SK-N-DZ (cell line): ENCODE results near the gene FOXB1. TPM values are rescaled to one million over a fixed set of nuclear protein-coding genes. Genes with fewer than 3 reads are reported as not detected.

Experiments
- DNase-seq: peaks from one replicate; pipeline ENCODE4 v3.0.0-alpha.2; 2015; ENCODE audit warnings: low spot score
- polyA plus RNA-seq, 2 experiments: library from polyadenylated mRNA; depleted of rRNA; stranded (reverse); fragments of >200 nt; gene quantifications; 2 replicates each; pipeline ENCODE4 v1.2.3, GENCODE V29; 2014

The FOXB1 gene
- not detected in 2 replicates for polyA plus RNA-seq (2014; cell fraction: cytosol; rRNA removed)
- polyA plus RNA-seq (2014; cell fraction: nucleus; rRNA removed) = not detected in 2 replicates

- DNase-seq = peak; percentile 9
These were observed at the start of gene FOXB1 for GRCh38 chr15:60004009-60004845. FOXB1 (plus strand) TSS chr15:60004311; CDS start chr15:60004964, 653 bp downstream.

- DNase-seq = no peak
These were observed 45.8 kb upstream of the FOXB1 start for GRCh38 chr15:59958288-59958687.

GRCh38 chr15:59960318-59960717 lies 43.8 kb upstream of the FOXB1 start:
- no peak for DNase-seq

GRCh38 chr15:59963322-59963721 lies 40.8 kb upstream of the FOXB1 start:
- DNase-seq = no peak

GRCh38 chr15:59963925-59964324 lies 40.2 kb upstream of the FOXB1 start:
- DNase-seq = no peak

- DNase-seq = no peak
These were observed 38.4 kb upstream of the FOXB1 start for GRCh38 chr15:59965741-59966140.

GRCh38 chr15:59966262-59966661 lies 37.8 kb upstream of the FOXB1 start:
- no peak for DNase-seq

GRCh38 chr15:59968314-59968713 lies 35.8 kb upstream of the FOXB1 start:
- DNase-seq = no peak

GRCh38 chr15:59972241-59972640 lies 31.9 kb upstream of the FOXB1 start:
- no peak for DNase-seq

GRCh38 chr15:59976480-59977271 lies 27.4 kb upstream of the FOXB1 start:
- no peak for DNase-seq

- DNase-seq = no peak
These were observed 12.3 kb upstream of the FOXB1 start for GRCh38 chr15:59991834-59992233.

GRCh38 chr15:59993041-59993750 lies 10.9 kb upstream of the FOXB1 start:
- DNase-seq = no peak

- DNase-seq = no peak
These were observed 10.1 kb upstream of the FOXB1 start for GRCh38 chr15:59993950-59994401.

- no peak for DNase-seq
These were observed 9.6 kb upstream of the FOXB1 start for GRCh38 chr15:59994526-59994887.

- no peak for DNase-seq
These were observed 9.1 kb upstream of the FOXB1 start for GRCh38 chr15:59994888-59995557.

- no peak for DNase-seq
These were observed 8.4 kb upstream of the FOXB1 start for GRCh38 chr15:59995568-59996297.

GRCh38 chr15:59996298-59997041 lies 7.6 kb upstream of the FOXB1 start:
- no peak for DNase-seq

GRCh38 chr15:59997070-59997701 lies 6.9 kb upstream of the FOXB1 start:
- no peak for DNase-seq

- DNase-seq = no peak
These were observed 5.7 kb upstream of the FOXB1 start for GRCh38 chr15:59998305-59998949.
